IMR-90 (cell line): Measurements from ENCODE around the gene PAX2. TPM values are rescaled to one million over a fixed set of nuclear protein-coding genes. Genes with fewer than 3 reads are reported as not detected.
A peak's percentile ranks its signal among the peaks of the same experiment; 100 is the strongest.

ENCODE experiments used
- ATAC-seq: fragments of 200-7000 bp; cut with Tn5 transposase; 2 replicates; pipeline ENCODE4 v1.9.1; 2020; ENCODE audit warnings: low read depth, mild to moderate bottlenecking, moderate library complexity
- BruUV-seq: library from RNA; stranded (reverse); fragments of 400-500 nt; replicated peaks from 2 replicates; lab custom pipeline; 2021; lab: Mats Ljungman, UMichigan
- CTCF ChIA-PET: fragments of 300-600 bp; formaldehyde crosslinking; extraction: SDS; loops from one replicate; lab custom pipeline; 2021; ENCODE audit warnings: antibody characterized with exemption; lab: Yijun Ruan, JAX
- POLR2A ChIA-PET: fragments of 300-600 bp; sonication (Branson Sonifier 250); formaldehyde crosslinking; loops from one replicate; lab custom pipeline; 2022; ENCODE audit warnings: antibody characterized with exemption; ENCODE audit not compliant: unreplicated experiment; lab: Charles Lee
- DNase-seq: peaks from one replicate; pipeline ENCODE4 v3.0.0; 2013
- H2AFZ ChIP-seq: replicated peaks from 2 replicates; pipeline ENCODE3; 2013; ENCODE audit warnings: low read length, mild to moderate bottlenecking; ENCODE audit not compliant: poor library complexity
- H2AK5ac ChIP-seq: 2 replicates; pipeline ENCODE4 v1.6.1; 2013; ENCODE audit warnings: low read depth, low read length, inconsistent platforms
- H2AK9ac ChIP-seq: replicated peaks from 2 replicates; pipeline ENCODE3; 2013; ENCODE audit warnings: mild to moderate bottlenecking, low read depth, low read length, moderate library complexity; ENCODE audit not compliant: poor library complexity
- H2BK120ac ChIP-seq: 2 replicates; pipeline ENCODE4 v1.6.1; 2013; ENCODE audit warnings: low read depth, low read length, inconsistent platforms
- H2BK15ac ChIP-seq: 3 replicates; pipeline ENCODE4 v1.6.1; 2013; ENCODE audit warnings: low read depth, low read length, inconsistent platforms
- H2BK20ac ChIP-seq: 2 replicates; pipeline ENCODE4 v1.6.1; 2013; ENCODE audit warnings: low read depth, mild to moderate bottlenecking, inconsistent platforms, low read length, moderate library complexity
- H2BK5ac ChIP-seq: 2 replicates; pipeline ENCODE4 v1.6.1; 2013; ENCODE audit warnings: mild to moderate bottlenecking, low read depth, low read length, inconsistent platforms; ENCODE audit not compliant: poor library complexity, severe bottlenecking
- H3K14ac ChIP-seq: replicated peaks from 2 replicates; pipeline ENCODE4 v1.6.1; 2013; ENCODE audit warnings: low read depth, low read length, inconsistent platforms
- H3K18ac ChIP-seq: 2 replicates; pipeline ENCODE4 v1.6.1; 2013; ENCODE audit warnings: low read depth, low read length, control low read depth
- H3K23ac ChIP-seq: 2 replicates; pipeline ENCODE4 v1.6.1; 2013; ENCODE audit warnings: low read depth, low read length, inconsistent platforms
- H3K27ac ChIP-seq: 2 replicates; pipeline ENCODE4 v1.5.1; 2013; ENCODE audit warnings: mild to moderate bottlenecking, control low read depth, low read length; ENCODE audit not compliant: insufficient read depth
- H3K27me3 ChIP-seq: 2 replicates; pipeline ENCODE4 v1.6.1; 2013; ENCODE audit warnings: low read length; ENCODE audit not compliant: control insufficient read depth, insufficient read depth
- H3K36me3 ChIP-seq: 2 replicates; pipeline ENCODE4 v1.6.1; 2013; ENCODE audit warnings: low read length, mixed read lengths; ENCODE audit not compliant: control insufficient read depth, insufficient read depth
- H3K4ac ChIP-seq: 2 replicates; pipeline ENCODE4 v1.6.1; 2013; ENCODE audit warnings: low read depth, low read length, inconsistent platforms
- H3K4me1 ChIP-seq: 2 replicates; pipeline ENCODE4 v1.6.1; 2013; ENCODE audit warnings: low read length, mixed read lengths; ENCODE audit not compliant: control insufficient read depth, insufficient read depth
- H3K4me2 ChIP-seq: 2 replicates; pipeline ENCODE4 v1.6.1; 2013; ENCODE audit warnings: low read depth, mild to moderate bottlenecking, control low read depth, low read length, moderate library complexity
- H3K4me3 ChIP-seq: 2 replicates; pipeline ENCODE4 v1.5.1; 2013; ENCODE audit warnings: low read depth, mild to moderate bottlenecking, control low read depth, low read length, moderate library complexity; ENCODE audit not compliant: insufficient read depth
- H3K56ac ChIP-seq: 2 replicates; pipeline ENCODE4 v1.6.1; 2013; ENCODE audit warnings: low read length, inconsistent platforms; ENCODE audit not compliant: insufficient read depth; ENCODE audit errors: extremely low read depth
- H3K79me1 ChIP-seq, 2 experiments: 2 replicates each; pipeline ENCODE4 v1.6.1; 2013; ENCODE audit warnings: low read length in 2 of 2, inconsistent platforms in 1 of 2, low read depth in 1 of 2
- H3K9ac ChIP-seq: 2 replicates; pipeline ENCODE4 v1.6.1; 2013; ENCODE audit warnings: low read depth, low read length, control low read depth
- H3K9me1 ChIP-seq: 2 replicates; pipeline ENCODE4 v1.6.1; 2013; ENCODE audit warnings: low read length, inconsistent platforms; ENCODE audit not compliant: insufficient read depth
- H3K9me3 ChIP-seq: 2 replicates; pipeline ENCODE4 v1.6.1; 2013; ENCODE audit warnings: low read length; ENCODE audit not compliant: control insufficient read depth, insufficient read depth
- H4K20me1 ChIP-seq: 2 replicates; pipeline ENCODE4 v1.6.1; 2013; ENCODE audit warnings: low read length, inconsistent platforms; ENCODE audit not compliant: insufficient read depth
- H4K5ac ChIP-seq: 2 replicates; pipeline ENCODE4 v1.6.1; 2013; ENCODE audit warnings: mild to moderate bottlenecking, low read depth, low read length, control low read depth
- H4K8ac ChIP-seq, 2 experiments: 2 replicates each; pipeline ENCODE4 v1.6.1; 2013; ENCODE audit warnings: low read depth in 2 of 2, low read length in 2 of 2, control low read depth in 1 of 2, inconsistent platforms in 1 of 2
- H4K91ac ChIP-seq: 2 replicates; pipeline ENCODE4 v1.6.1; 2013; ENCODE audit warnings: low read depth, low read length, inconsistent platforms; ENCODE audit not compliant: insufficient read depth
- BHLHE40 ChIP-seq: fragments of 150-350 bp; IDR thresholded peaks from 2 replicates; pipeline ENCODE4 v1.6.1; 2016; ENCODE audit warnings: mild to moderate bottlenecking, low read depth, low read length
- CEBPB ChIP-seq: IDR thresholded peaks from 2 replicates; pipeline ENCODE4 v1.6.1; 2012; ENCODE audit warnings: low read depth, low read length, improper control_type of control experiment
- CHD1 ChIP-seq: IDR thresholded peaks from 2 replicates; pipeline ENCODE4 v1.6.1; 2012; ENCODE audit warnings: low read depth, low read length, improper control_type of control experiment
- ELK1 ChIP-seq: fragments of 150-350 bp; IDR thresholded peaks from 2 replicates; pipeline ENCODE4 v1.6.1; 2016; ENCODE audit warnings: low read depth, mild to moderate bottlenecking, low read length, moderate library complexity, borderline replicate concordance
- FOS ChIP-seq: fragments of 150-350 bp; IDR thresholded peaks from 2 replicates; pipeline ENCODE4 v1.6.1; 2016; ENCODE audit warnings: low read depth, low read length
- MAFK ChIP-seq: IDR thresholded peaks from 2 replicates; pipeline ENCODE4 v1.6.1; 2012; ENCODE audit warnings: low read depth, low read length, improper control_type of control experiment
- NFE2L2 ChIP-seq: fragments of 150-350 bp; IDR thresholded peaks from 2 replicates; pipeline ENCODE4 v1.6.1; 2016; ENCODE audit warnings: low read depth, mild to moderate bottlenecking, low read length
- RAD21 ChIP-seq: IDR thresholded peaks from 2 replicates; pipeline ENCODE4 v1.6.1; 2012; ENCODE audit warnings: low read length, improper control_type of control experiment
- SMC3 ChIP-seq: fragments of 150-350 bp; IDR thresholded peaks from 2 replicates; pipeline ENCODE4 v1.6.1; 2016; ENCODE audit warnings: low read depth, mild to moderate bottlenecking, antibody characterized with exemption, low read length, moderate library complexity
- USF2 ChIP-seq: fragments of 150-350 bp; IDR thresholded peaks from 2 replicates; pipeline ENCODE4 v1.6.1; 2017; ENCODE audit warnings: mild to moderate bottlenecking, antibody characterized with exemption, low read length, low read depth
- WGBS, 2 experiments: methylation state at CpG; one replicate each; pipeline versions ENCODE4 v1.1.5 to v1.1.7; 2013; ENCODE audit warnings: missing lambda C conversion rate in 2 of 2; ENCODE audit not compliant: insufficient read length in 1 of 2; ENCODE audit errors: extremely low coverage in 2 of 2; 5-methylcytosine and 5-hydroxymethylcytosine counted together
- dilution Hi-C: fragments of 300-500 bp; cut with HindIII; formaldehyde crosslinking; loops from one replicate; pipeline ENCODE4 v1.14.3; 2018; ENCODE audit warnings: low sequenced_read_pairs; ENCODE audit not compliant: unreplicated experiment
- in situ Hi-C: fragments of 300-500 bp; cut with MboI; formaldehyde crosslinking; loops from 3 replicates; pipeline ENCODE4 v1.14.3; 2019; ENCODE audit warnings: low sequenced_read_pairs, inconsistent platforms, mixed read lengths
- intact Hi-C: fragments of 100-400 bp; cut with micrococcal nuclease; formaldehyde crosslinking; loops from 2 replicates; pipeline ENCODE4 v1.10.0; 2022
- polyA plus RNA-seq, 3 experiments: library from polyadenylated mRNA; depleted of rRNA; stranded (reverse); fragments of >200 nt; gene quantifications; 2 replicates each; pipeline ENCODE4 v1.2.3, GENCODE V29; 2012; ENCODE audit warnings: low replicate concordance in 1 of 3
- total RNA-seq: library from RNA; depleted of rRNA; stranded (reverse); fragments of >200 nt; gene quantifications from 2 replicates; pipeline ENCODE4 v1.2.3, GENCODE V29; 2012

The PAX2 gene
- total and polyA plus RNA-seq, 2 of the 4 experiments (the other 2 are of a cell fraction): not detected

GRCh38 chr10:100748231-100749058, 3.1 kb downstream of the PAX2 start:
- Histone ChIP-seq H2AFZ (peak overlapping the region; percentile 44), H3K79me1 (no peaks in the 10 kb centered on the region), H4K5ac (no peak overlapping the region), H3K36me3 (no peaks in the 10 kb centered on the region), H4K8ac (no peak overlapping the region), H2BK5ac (no peak overlapping the region), H3K23ac (no peak overlapping the region), H3K14ac (no peak overlapping the region), H3K27me3 (peaks cover 93% of the 10 kb centered on the region), H2AK5ac (no peak overlapping the region), H3K4me1 (no peaks in the 10 kb centered on the region), H2AK9ac (no peak overlapping the region), H3K18ac (no peak overlapping the region), H4K91ac (no peak overlapping the region), H3K56ac (no peak overlapping the region), H2BK20ac (no peak overlapping the region), H3K4me3 (no peak overlapping the region), H2BK15ac (no peak overlapping the region), H3K4ac (no peak overlapping the region), H4K20me1 (no peaks in the 10 kb centered on the region), H3K9ac (no peak overlapping the region), H2BK120ac (no peak overlapping the region), H3K4me2 (no peak overlapping the region), H3K27ac (no peak overlapping the region), H3K9me3 (no peaks in the 10 kb centered on the region; the same call in 1 of the 2 replicates), H3K9me1 (no peaks in the 10 kb centered on the region)
- DNase-seq: no peak
- 0% methylated on average over 11 of the region's 56 CpGs; no CpG with 5 or more reads in 1 of the 2 experiments for WGBS, 2 experiments
- ChIA-PET CTCF (no interaction called here), POLR2A (no interaction called here)
- in situ Hi-C loops (no loop called here), intact Hi-C loops (loop anchor here (10.0 kb wide), 1 partner anchor 126 kb away; no protein-coding TSS in a partner anchor), dilution Hi-C loops (no loop called here)
- TF ChIP-seq NFE2L2: no peak
- no peak for TF ChIP-seq RAD21
- no peak for TF ChIP-seq USF2
- TF ChIP-seq ELK1: no peak
- no peak for TF ChIP-seq CEBPB
- TF ChIP-seq BHLHE40: no peak
- TF ChIP-seq SMC3: no peak
- no peak for TF ChIP-seq FOS
- TF ChIP-seq CHD1: no peak
- TF ChIP-seq MAFK: no peak
- no TSS peak for BruUV-seq
- no peak for ATAC-seq
